HG03097 (cell line): Measurements from ENCODE around the gene CALML3.

ENCODE experiments used
- ATAC-seq: cut with Tn5 transposase; IDR thresholded peaks from one replicate; pipeline ENCODE4 v1.9.1; 2021; ENCODE audit not compliant: unreplicated experiment, low FRiP score

The CALML3 gene

DNA sequence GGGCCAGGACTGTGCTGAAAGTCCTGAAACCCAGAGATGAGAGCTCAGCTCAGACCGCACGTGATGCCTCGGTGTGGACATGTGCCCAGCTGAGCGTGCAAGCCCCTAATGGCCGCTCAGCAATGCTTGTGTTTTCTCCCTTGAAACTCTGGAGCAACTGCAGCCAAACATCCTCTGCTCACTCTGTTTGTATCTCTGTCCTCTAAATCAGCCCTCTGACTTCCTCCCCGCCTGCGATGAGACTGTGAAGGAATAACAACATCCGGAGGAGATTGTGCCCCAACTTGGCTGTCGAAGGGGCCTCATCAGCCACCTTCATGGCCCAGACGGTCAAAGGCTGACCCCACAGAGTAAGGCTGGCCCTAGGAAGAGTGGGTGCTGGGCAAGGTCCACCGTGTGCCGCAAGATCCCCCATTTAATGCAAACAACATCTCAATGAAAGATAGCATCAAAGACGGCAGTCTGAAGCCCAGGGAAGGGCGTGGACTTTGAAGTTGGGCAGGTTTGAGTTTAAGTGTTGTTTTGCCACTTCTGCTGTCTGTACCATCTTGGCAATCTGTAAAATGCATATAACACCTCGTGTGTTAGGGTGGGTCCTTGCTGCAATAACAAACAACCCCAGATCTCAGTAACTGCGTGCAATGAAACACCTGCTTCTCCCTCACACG, 39.9 kb downstream of the CALML3 start:
- no peak for ATAC-seq

DNA sequence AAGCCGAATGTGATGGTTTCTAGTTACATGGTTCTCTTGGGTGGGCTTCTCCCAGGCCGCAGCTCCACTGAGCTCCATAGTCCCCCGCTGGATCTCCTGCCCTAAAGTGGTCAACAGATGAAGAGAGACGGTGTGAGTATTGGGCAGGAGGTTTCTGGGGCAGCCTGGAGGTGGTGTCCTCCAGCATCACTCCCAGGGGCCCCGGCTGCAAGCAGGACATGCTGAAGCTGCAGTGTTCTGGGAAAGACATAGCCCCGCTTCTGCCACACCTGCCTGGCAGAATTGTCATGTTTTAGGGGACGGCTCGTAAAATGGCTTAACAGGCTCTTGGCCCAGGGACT, 40.4 kb downstream of the CALML3 start:
- ATAC-seq: no peak

DNA sequence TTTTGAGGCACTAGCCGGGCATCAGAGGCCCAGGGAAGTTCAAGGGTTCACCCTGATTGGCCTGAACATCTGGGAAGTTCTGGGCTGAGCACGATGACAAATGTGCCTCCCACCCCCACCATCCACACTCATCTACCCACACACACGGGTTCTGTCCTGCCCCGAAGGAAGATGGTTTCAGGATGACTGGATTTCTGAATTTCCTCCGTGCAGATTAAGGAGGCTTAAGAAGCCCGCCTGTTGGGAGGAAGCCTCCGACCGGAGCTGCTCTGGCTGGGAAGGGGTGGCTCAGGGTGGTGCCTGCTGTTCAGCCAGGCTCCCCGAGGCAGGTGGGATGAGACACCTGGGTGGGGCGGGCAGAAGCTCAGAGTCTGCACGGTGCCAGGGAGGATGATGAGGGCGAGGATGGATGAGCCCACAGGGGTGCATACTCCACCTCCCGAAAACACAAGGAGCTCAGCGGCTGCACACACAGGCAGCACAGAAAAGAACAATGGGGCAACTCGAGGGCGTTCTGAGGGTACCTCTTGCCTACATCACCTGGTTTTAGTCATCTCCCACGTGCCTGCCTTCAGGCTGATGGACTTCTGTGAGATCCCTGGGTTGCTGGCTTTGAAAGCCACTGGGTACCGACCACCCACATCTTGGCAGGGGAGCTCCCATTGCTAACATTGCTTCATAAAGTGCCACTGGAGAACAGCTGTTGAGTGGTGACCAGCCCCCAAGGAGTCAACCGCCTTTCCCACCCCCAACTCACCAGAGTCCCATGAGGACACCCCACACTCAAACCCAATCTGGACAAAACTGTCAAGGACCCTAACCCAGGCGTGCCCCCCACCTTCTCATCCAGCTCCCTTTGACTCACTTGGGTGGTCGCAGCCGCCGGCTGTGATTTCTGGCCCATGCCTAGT, 41.2 kb downstream of the CALML3 start:
- no peak for ATAC-seq

DNA sequence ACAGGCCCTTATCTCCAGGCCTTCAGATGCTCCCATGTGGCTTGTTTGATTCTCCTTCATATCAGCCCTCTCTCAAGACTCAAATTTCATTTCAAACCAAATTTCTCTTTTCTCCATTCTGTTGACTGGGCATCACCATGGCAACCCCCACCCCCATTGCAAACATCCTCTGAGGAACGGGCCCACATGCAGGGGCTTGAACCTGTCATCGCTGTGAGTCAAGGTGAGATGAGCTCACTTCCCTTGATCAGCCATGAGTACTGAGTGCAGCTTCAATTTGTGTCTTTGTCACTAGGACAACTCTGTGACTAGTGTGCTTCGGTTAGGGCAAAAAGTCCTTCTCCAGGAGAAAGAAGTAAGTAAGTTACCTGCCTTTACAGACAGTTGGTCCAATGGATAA, 41.9 kb downstream of the CALML3 start:
- ATAC-seq: no peak

DNA sequence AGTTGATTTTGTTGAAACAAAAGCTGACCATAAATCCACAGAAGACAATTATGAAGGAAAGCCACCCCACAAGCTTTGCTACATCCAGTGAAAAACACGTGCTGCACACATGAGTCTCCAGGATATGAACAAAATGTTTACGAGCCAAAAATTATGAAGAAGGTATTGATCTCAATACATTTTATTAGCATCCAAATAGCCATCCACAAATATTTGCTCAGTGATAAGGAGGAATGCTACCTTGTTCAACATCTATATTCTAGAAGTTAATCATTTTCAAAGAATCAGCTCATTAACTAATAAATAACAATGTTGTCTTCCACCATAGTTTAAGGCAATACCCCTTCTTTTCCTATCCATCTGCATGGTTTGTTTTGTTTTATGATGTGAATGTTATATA, 42.7 kb downstream of the CALML3 start:
- no peak for ATAC-seq

DNA sequence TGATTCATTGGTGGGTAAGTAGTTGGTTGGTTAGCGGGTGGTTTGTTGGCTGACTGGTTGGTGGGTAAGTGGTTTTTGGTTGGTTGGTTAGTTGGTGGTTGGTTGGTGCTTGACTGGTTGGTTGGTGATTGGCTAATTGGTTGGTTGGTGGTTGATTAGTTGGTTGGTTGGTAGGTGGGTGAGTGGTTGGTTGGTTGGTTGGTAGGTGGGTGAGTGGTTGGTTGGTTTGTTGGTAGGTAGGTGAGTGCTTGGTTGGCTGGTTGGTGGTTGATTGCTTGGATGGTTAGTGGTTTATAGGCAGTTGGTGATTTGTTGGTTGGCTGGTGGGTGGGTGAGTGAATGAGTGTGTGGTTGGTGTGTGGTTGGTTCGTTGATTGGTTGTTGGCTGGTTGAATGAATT, 44.2 kb downstream of the CALML3 start:
- no peak for ATAC-seq

DNA sequence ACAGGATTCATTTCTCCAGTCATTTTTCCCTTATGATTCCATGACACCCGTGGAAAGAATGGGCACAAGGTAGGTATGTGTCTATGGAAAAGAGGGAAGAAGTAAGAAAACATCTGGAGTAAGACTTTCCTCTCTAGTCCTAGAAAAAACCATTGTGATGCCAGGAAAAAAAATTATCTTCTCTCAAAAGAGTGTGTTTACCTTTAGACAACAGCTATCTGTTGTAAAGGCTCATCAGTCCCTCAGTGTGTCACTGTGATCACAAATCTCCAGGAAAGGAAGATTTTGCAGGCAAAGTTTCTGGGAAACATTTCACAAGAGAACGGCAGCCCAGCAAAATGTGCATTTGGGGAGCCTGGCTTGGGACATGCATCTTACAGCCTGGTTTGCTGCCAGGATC, 44.8 kb downstream of the CALML3 start:
- ATAC-seq: no peak

DNA sequence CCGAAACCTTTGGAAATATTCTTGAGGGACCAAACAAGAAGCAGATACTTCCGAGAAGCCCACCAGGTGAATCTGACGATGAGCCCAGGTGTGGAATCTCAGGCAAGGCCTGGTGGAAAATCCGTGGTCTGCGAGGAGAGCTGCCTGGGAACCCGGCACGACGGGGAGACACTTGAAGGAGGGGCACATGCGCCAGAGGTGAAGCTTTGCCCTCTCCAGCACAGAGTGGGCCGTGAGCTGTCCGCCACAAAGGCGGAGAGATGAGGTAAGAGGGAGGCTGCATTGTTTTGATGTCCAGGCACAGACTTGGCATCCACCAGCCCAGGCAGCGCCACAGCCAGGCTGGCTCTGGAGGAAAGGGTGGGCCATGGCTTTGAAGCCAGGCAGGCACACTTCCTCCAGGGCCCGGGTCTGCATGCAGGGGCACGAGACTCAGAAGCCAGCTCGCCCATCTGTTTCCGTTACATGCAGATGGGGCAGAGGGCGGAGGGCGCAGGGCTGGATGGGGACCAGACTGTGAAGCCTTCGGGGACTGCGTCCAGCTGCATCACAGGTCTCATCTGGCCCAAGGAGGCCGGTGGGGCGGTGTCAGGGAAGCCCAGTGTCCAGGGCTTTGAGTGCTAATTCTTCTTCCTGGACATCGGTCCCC, 45.4 kb downstream of the CALML3 start:
- ATAC-seq: no peak

DNA sequence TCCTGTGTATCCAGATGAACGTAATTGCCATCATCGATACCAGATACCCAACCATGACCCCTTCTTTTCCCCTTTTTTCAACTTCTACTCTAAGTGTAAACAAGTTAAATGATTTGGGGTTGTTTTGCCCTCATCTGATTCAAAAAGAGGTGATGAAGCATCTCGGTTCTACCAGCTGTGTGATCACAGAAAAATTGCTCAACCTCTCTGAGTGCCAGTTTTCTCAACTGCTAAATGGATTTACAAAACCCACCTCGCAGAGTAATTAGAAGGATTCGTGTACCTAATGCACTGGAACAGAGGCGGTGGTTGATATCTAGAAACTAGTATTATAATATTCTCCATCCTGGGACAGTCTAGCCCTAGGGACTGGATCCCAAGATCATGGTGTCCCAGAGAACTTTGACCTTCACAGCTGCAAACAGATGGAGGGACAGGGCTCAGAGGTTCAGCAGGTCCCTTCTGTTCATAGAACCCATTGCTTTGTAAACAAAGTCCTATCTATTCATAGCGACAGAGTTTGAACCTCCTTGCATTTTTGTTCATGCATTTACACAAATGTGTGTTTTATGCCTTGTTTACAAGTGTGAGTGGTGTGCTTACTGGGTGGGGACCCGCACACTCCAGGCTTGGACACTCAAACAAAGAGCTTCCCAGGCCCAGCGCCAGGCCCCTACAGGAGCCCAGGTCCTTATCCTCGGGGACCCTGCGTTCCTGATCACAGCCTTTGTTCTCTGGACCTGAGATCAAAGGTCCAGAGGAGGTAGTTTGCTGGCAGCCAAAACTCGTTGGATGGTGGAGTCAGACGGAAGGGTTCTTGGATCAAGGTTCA, 46.4 kb downstream of the CALML3 start:
- ATAC-seq: no peak

DNA sequence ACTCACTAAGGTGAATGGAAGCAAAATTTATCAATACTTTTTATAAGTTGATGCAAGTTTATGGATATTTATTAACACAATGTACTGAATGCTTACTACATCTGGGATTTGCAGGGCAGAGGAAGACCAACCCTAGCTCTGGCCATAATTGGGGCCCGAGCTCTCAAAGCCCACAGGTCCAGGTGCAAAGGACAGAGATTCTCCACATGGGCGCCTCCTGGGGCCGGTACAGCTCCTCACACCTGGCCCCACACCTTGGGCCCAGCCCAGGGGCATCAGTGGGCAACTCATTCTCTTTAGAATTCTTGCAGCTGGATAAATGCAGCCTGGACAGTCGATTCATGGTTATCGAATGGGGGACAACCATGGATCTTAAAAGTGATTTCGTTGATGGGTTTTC, 47.1 kb downstream of the CALML3 start:
- ATAC-seq: no peak

DNA sequence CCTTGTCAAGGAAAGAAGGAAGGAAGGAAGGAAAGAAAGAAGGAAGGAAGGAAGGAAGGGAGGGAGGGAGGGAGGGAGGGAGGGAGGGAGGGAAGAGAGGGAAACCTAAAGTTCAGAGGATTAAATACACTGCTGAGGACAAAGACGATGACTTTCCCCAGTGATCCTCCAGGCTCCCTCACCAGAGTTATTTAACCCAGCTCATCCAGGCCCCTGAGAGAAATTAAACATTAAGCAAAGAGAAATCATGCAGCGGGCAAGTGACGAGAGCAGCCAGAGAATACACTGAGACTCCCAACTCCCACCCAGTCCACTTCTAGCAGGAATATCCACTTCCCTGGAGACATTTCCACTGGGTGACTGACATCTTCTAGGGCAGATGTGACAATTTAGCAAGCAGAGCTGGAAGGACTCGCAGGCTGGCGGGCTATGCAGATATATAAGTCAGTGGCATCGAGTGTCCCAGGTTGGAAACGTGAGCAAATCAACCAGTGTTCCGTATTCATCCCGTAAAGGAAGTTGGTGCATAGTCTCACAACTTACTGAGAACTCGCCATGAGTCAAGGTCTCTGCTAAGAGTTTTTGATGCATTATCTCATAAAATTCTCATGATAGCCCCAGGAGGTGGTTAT, 48.7 kb downstream of the CALML3 start:
- ATAC-seq: no peak

DNA sequence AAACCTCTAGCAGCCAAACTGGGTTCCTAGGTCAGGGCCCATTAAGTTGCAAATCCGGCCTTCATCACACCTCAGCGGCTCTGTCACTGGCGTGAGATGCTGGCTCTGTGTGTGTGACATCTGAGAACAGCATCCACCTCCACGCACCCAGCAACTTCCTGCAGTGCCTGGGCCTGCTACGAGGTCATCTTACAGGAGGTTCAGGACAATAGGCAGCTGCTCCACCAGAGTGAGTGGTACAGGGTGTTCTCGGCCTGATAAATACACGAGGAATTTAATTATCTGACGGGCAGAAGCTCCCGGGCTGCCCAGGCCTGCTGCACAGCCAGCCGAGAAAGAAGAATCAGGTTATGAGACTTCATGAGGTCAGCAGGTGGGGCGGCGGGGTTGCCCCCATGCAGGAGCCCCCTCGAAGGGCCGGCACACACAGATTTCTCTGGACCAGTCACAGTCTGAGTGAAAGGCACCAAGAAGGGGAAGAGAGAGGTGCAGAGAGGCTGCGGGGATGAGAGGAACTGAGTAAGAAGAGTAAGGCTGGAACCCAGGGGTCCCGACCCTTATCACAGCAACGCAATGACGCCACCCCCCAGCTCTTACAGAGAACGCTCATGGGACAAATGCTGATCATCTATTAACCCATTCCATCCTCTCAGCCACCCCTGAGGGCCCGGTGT, 49.3 kb downstream of the CALML3 start:
- no peak for ATAC-seq

DNA sequence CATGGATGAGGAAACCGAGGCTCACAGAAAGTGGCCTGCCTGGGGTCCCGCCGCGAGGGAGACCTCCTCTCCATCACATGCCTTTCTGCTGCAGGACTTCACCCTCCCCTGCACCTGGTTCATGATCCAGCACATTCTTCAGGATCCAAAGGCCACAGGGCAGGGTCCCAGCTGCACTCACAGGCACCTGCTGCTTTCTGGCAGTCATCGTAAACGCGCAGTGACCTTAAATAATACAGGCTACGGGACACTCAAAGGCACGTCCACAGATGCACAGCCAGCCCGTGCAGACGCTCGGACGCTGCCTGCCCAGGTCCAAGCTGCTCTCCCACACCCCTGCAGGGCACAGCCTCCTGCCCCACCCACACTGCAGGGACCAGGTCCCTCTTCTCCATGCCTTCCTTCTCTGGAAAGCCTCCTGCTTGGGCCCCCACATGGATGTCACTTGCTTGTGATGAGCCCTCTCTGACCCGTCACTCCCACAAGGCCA, 49.9 kb downstream of the CALML3 start:
- no peak for ATAC-seq

DNA sequence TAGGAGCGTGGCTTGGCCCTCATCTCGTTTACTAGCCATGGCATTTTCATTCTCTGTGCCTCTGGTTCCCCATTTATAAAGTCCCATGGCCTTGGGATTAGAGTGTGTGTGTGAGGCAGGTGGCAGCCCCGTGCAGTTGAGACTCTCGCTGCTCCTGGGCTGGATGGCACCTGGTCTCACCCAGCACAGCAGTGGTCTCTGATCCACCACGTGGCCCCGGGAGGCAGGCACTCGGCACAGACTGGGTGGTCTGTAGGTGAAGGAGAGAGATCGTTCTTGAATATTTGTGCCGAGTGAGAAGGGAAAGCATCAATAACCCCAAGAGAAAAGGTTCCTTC, 50.4 kb downstream of the CALML3 start:
- ATAC-seq: no peak

DNA sequence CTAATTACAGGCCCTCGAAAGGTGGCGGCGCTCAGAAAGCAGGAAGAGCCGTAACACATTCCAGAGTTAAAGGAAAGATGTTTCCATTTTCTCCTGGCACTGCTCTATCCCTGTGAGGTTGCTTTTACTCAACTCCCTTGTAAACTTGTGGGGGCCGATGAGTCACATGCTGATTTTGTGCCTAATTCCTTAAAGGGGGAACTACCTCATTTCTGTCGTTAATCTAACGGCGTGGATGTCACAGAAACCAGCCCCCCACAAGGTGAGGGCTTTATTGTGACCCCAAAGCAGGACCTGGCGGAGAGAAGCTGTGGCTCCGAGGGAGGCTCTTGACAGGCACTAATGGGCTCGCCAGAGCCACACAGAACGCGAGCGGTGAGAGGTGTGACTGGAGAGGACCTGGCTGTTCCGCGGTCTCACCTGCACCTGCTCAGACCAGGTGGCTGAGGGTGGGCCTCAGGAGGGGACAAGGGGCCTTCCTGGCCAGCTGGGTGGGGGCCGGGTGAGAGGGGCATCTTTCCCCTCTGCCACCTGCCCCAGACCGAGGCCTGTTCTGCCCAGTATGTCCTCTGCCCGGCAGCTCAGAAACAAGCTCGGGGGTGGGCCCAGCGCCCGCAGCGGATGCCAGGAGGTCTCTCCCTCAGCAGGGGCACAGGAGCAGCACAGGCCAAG, 50.9 kb downstream of the CALML3 start:
- ATAC-seq: no peak

DNA sequence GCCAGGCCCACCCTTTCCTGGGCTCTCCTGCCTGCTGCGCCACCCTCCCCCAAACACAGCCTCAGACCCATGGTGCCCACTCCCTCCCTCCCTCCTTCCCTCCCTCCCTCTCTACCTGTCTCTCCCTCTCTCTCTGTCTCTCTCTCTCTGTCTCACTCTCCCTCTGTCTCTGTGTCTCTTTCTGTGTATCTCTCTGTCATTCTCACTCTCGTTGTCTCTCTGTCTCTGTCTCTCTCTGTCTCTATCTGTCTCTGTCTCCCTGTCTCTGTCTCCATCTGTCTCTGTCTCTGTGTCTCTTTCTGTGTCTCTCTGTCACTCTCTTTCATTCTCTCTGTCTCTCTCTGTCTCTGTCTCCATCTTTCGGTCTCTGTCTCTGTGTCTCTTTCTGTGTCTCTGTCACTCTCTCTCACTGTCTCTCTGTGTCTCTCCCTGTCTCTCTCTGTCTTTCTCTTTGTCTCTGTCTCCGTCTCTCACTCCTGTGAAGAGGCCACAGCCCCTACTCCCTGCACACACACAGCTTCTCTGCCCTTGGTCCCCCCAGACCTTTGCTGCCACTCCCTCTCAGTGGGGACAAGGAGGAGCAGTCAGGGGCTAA, 51.5 kb downstream of the CALML3 start:
- ATAC-seq: no peak
